ENCODE results near the gene RAB7A. TPM values are rescaled to one million over a fixed set of nuclear protein-coding genes. Genes with fewer than 3 reads are reported as not detected.
A peak's percentile ranks its signal among the peaks of the same experiment; 100 is the strongest.

RAB7A gene
- total RNA-seq: 100 to 1,000 TPM; 141 to 152 TPM
- polyA plus RNA-seq: 100 to 1,000 TPM; 185 to 269 TPM

DNA sequence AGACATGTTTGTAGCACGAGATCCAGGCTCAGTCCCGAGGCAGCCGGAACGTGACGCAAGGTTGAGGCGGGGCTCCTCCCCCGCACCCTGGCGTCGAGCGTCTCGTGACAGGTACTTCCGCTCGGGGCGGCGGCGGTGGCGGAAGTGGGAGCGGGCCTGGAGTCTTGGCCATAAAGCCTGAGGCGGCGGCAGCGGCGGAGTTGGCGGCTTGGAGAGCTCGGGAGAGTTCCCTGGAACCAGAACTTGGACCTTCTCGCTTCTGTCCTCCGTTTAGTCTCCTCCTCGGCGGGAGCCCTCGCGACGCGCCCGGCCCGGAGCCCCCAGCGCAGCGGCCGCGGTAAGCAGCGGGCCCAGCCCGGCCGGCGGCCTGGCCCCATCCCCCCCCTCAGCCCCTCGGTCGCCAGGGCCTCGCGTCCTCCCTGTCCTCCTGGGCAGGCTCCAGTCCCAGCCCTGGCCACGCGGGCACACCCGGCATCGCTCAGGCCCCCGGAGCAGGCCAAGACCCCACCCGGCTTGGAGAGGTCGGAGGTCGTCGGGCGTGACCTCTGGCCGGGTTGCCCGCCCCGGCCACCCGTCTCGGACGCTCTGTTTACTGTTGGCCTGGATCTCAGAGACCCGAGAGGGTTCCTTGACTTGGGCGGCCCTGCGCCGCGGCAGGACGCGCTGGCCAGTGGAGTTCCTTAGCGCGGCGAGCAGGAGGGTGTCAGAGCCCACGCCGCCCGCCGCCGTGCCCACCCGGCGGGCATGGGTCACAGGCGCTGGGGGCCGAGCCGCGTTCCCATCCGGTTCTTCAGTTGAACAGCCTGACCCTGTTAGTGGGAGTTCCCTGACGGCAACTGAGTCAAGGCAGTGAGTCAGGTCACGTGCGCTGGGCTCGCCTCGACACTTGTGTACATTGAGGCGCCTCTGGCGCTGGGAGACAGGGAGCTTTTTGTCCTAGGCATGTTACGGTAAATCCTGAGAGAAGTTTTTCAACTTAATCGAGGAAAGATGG, at the start of gene RAB7A:
Gene RAB7A (plus strand): TSS at position 161 of the 994 bp plus-strand sequence. CDS start 69,185 bp downstream, outside the sequence.
- H3K4me1 ChIP-seq (ENCODE audit: insufficient read depth, low read length): peaks cover 52% of the 10 kb centered on the region
- Mint-ChIP-seq H3K27ac (peak within 1 kb of the TSS; percentile 95 to 98 (median 97)), H3K4me1 (peaks cover 41 to 62% (median 49%) of the 10 kb centered on the region in 4 donors), H3K9me3 (no peaks in the 10 kb centered on the region), H3K36me3 (peaks cover 4 to 22% of the 10 kb centered on the region in 2 donors), H3K4me3 (peak within 1 kb of the TSS; percentile 93 to 100 (median 97)), H3K27me3 (peaks cover 0 to 2% of the 10 kb centered on the region in 2 donors)
- peak within 1 kb of the TSS; percentile 98 for H3K27ac ChIP-seq (ENCODE audit: low read depth, low read length)
- H3K4me3 ChIP-seq (ENCODE audit: low read length in 2 of 2): peak within 1 kb of the TSS; percentile 79 to 86
- no peaks in the 10 kb centered on the region for H3K36me3 ChIP-seq (ENCODE audit: insufficient read depth, low read length)
- H3K27me3 ChIP-seq (ENCODE audit: insufficient read depth, low read length): no peaks in the 10 kb centered on the region
- peak; percentile 96 to 97 (median 96) for DNase-seq
- CTCF ChIA-PET (ENCODE audit: partially characterized antibody): interaction anchor here (1.0 to 2.2 kb wide), 9 partner anchors 12 to 153 kb away, joined by 3 to 20 read pairs (median 6); partner anchors contain the start of gene ACAD9
- intact Hi-C loops (cut with micrococcal nuclease): loop anchor here (1.0 to 5.0 kb wide), 7 partner anchors 45 to 551 kb away; partner anchors contain the start of genes ACAD9, CNBP and HMCES
- no peaks in the 10 kb centered on the region for H3K9me3 ChIP-seq (ENCODE audit: control insufficient read depth in 1 of 2, low read length in 2 of 2)
- POLR2A ChIA-PET (ENCODE audit: partially characterized antibody): interaction anchor here (0.7 to 4.0 kb wide), 13 partner anchors 11 to 153 kb away, joined by 3 to 44 read pairs (median 4); partner anchors contain the start of gene ACAD9

DNA sequence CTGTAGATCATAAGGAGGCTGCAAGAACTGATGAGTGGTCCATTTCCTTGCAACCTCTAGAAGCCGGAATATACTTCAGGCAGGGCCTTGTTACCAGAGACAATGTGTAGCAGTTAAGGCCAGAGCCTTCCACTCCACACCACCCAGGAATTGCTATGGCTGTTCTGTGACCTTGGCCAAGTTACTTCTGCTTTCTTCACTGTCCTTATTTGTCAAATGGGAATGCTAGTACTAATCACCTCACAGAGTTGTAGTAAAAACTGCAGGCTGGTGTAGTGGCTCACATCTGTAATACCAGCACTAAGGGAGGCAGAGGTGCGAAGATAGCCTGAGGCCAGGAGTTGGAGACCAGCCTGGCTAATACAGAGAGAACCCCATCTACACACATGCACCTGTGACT, 46.6 kb upstream of the RAB7A start:
- intact Hi-C loops (cut with micrococcal nuclease): no loop called here
- Histone ChIP-seq H3K9me3 (ENCODE audit: control insufficient read depth in 1 of 2, low read length in 2 of 2) (no peaks in the 10 kb centered on the region), H3K4me1 (ENCODE audit: insufficient read depth, low read length) (peaks cover 29% of the 10 kb centered on the region), H3K4me3 (ENCODE audit: low read length in 2 of 2) (no peak overlapping the region), H3K27ac (ENCODE audit: low read depth, low read length) (no peak overlapping the region), H3K27me3 (ENCODE audit: insufficient read depth, low read length) (no peaks in the 10 kb centered on the region), H3K36me3 (ENCODE audit: insufficient read depth, low read length) (no peaks in the 10 kb centered on the region)
- Mint-ChIP-seq H3K36me3 (peaks cover 0 to 4% of the 10 kb centered on the region in 2 donors), H3K9me3 (no peaks in the 10 kb centered on the region), H3K4me1 (peaks cover 10 to 40% (median 18%) of the 10 kb centered on the region in 4 donors), H3K27me3 (no peaks in the 10 kb centered on the region), H3K4me3 (peak overlapping the region in 6 of 8 donors; percentile 49 to 98 (median 96)), H3K27ac (peak overlapping the region; percentile 21 to 99 (median 56))
- no peak for DNase-seq
- CTCF ChIA-PET (ENCODE audit: partially characterized antibody): interaction anchor here (1.5 to 4.3 kb wide), 9 partner anchors 25 to 245 kb away, joined by 7 to 186 read pairs (median 26); partner anchors contain the start of gene RAB7A
- POLR2A ChIA-PET (ENCODE audit: partially characterized antibody): interaction anchor here (2.3 to 3.2 kb wide), 5 partner anchors 25 to 112 kb away, joined by 25 to 63 read pairs (median 28); no protein-coding TSS in a partner anchor

DNA sequence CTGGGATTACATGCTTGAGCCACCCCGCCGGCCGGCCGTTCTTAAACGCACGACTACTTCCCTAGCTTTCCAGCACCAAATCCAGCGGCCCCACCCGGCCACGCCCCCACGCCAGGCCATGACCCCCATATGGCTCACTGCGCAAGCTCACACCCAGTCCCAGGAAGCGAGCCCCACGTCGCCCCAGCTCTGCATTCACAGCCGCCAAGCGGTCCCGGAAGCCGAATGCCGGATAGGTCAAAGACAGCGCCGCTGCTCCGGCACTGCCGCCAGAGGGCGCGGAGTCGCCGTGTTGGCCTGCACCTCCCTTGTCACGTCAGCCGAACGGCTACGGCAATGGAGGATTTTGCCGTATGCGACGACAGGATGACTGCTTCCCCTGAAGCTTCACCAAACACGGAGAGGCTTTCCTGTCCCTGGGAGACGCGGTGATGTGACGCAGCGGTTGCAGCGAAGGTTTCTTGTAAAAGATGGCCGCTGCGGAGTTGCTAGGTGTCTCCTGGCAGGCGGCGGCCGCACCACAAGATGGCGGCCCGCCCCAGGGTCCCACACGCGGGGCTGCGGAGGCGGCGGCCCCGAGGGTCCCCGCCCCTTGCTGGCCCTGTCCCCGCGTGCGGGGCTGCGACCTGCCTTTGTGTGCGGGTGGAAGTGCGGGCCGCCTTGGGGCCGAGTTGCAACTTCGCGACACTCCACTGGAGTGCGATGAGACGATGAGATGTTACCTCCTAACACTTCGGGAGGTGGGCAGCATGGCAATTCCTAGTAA, 45.2 kb upstream of the RAB7A start:
- H3K36me3 Mint-ChIP-seq: peaks cover 0 to 4% of the 10 kb centered on the region in 2 donors
- CTCF ChIA-PET (ENCODE audit: partially characterized antibody): interaction anchor here (0.6 to 4.3 kb wide), 56 partner anchors 9 to 562 kb away, joined by 3 to 186 read pairs (median 5); partner anchors contain the start of genes ACAD9, RAB43, RAB7A and RPN1
- H3K4me1 ChIP-seq (ENCODE audit: insufficient read depth, low read length): peaks cover 27% of the 10 kb centered on the region
- peak overlapping the region; percentile 87 to 98 (median 97) for H3K4me3 Mint-ChIP-seq
- H3K4me1 Mint-ChIP-seq: peaks cover 15 to 36% (median 19%) of the 10 kb centered on the region in 4 donors
- DNase-seq: peak; percentile 96 to 97 (median 97)
- no peaks in the 10 kb centered on the region for H3K27me3 ChIP-seq (ENCODE audit: insufficient read depth, low read length)
- no peaks in the 10 kb centered on the region for H3K9me3 ChIP-seq (ENCODE audit: control insufficient read depth in 1 of 2, low read length in 2 of 2)
- no peaks in the 10 kb centered on the region for H3K36me3 ChIP-seq (ENCODE audit: insufficient read depth, low read length)
- no peaks in the 10 kb centered on the region for H3K9me3 Mint-ChIP-seq
- peak overlapping the region; percentile 76 to 85 for H3K4me3 ChIP-seq (ENCODE audit: low read length in 2 of 2)
- H3K27me3 Mint-ChIP-seq: no peaks in the 10 kb centered on the region
- intact Hi-C loops (cut with micrococcal nuclease): loop anchor here (1.0 to 2.0 kb wide), 10 partner anchors 18 to 242 kb away; partner anchors contain the start of genes ACAD9, RAB7A and RPN1
- peak overlapping the region; percentile 95 to 99 (median 99) for H3K27ac Mint-ChIP-seq
- POLR2A ChIA-PET (ENCODE audit: partially characterized antibody): interaction anchor here (0.5 to 4.0 kb wide), 50 partner anchors 9 to 1213 kb away, joined by 3 to 78 read pairs (median 4); partner anchors contain the start of genes ACAD9, IFT122, MBD4 and RAB43
- H3K27ac ChIP-seq (ENCODE audit: low read depth, low read length): peak overlapping the region; percentile 89

DNA sequence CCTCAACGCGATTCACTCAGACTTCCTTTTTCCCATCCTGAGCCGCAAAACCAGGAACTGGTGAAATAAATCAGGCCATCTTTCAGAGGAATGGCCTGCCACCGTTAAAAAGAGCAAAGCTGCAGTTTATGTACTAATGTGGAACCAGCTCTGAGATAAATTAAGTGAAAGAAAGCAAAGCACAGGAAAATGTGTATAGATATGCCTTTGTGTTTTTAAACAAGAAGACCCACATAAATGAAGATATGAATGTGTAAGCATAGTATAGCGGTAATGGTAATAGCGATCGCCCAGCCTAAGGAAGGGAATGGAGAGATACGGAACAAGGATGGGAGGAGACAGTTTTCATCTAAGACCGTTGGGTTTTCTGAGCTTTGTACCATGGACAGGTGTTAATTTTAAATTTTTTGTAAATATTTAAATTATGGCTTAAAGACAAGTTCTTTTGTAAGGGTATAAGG, 44.6 kb upstream of the RAB7A start:
- H3K4me1 Mint-ChIP-seq: peaks cover 14 to 35% (median 19%) of the 10 kb centered on the region in 4 donors
- no peaks in the 10 kb centered on the region for H3K27me3 Mint-ChIP-seq
- Histone ChIP-seq H3K4me1 (ENCODE audit: insufficient read depth, low read length) (peaks cover 27% of the 10 kb centered on the region), H3K27ac (ENCODE audit: low read depth, low read length) (peak overlapping the region; percentile 89), H3K4me3 (ENCODE audit: low read length in 2 of 2) (peak overlapping the region; percentile 76 to 85), H3K27me3 (ENCODE audit: insufficient read depth, low read length) (no peaks in the 10 kb centered on the region), H3K9me3 (ENCODE audit: control insufficient read depth in 1 of 2, low read length in 2 of 2) (no peaks in the 10 kb centered on the region), H3K36me3 (ENCODE audit: insufficient read depth, low read length) (no peaks in the 10 kb centered on the region)
- DNase-seq: no peak
- POLR2A ChIA-PET (ENCODE audit: partially characterized antibody): interaction anchor here (0.6 to 4.0 kb wide), 35 partner anchors 8 to 759 kb away, joined by 3 to 78 read pairs (median 6); partner anchors contain the start of genes ACAD9, IFT122, MBD4 and RAB43
- CTCF ChIA-PET (ENCODE audit: partially characterized antibody): interaction anchor here (0.6 to 4.3 kb wide), 33 partner anchors 8 to 439 kb away, joined by 3 to 186 read pairs (median 9); partner anchors contain the start of genes ACAD9, RAB7A and RPN1
- H3K9me3 Mint-ChIP-seq: no peaks in the 10 kb centered on the region
- H3K27ac Mint-ChIP-seq: peak overlapping the region; percentile 95 to 99 (median 99)
- H3K4me3 Mint-ChIP-seq: peak overlapping the region; percentile 87 to 98 (median 96)
- intact Hi-C loops (cut with micrococcal nuclease): loop anchor here (1.0 to 2.0 kb wide), 5 partner anchors 17 to 241 kb away; partner anchors contain the start of genes ACAD9 and RAB7A
- peaks cover 0 to 4% of the 10 kb centered on the region in 2 donors for H3K36me3 Mint-ChIP-seq

DNA sequence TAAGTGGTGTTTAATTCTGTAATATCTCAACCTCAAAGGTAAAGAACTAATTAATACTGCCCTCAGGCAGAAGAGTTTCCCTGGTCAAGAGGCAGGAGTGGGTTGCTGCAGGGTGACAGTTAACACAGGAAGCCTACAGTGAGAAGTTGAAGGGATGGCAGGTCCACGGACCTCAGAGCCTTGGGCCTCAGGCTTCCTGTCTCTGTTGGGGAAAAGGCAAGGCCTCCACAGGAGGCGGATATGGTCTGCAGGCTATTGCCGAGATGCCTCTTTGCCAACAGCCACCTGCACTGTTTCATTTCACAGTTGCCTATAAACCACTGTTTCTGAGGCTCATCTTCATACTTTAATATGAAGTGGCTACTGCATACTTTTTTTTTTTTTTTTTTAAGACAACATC, 42.0 kb upstream of the RAB7A start:
- no peak for DNase-seq
- Mint-ChIP-seq H3K27me3 (no peaks in the 10 kb centered on the region), H3K4me3 (no peak overlapping the region), H3K27ac (peak overlapping the region in 4 of 7 donors; percentile 9 to 68 (median 44)), H3K9me3 (peaks cover 0 to 2% (median 0%) of the 10 kb centered on the region in 8 donors), H3K4me1 (peaks cover 14 to 34% (median 19%) of the 10 kb centered on the region in 4 donors), H3K36me3 (peaks cover 0 to 4% of the 10 kb centered on the region in 2 donors)
- ChIA-PET POLR2A (ENCODE audit: partially characterized antibody) (interaction anchor here (1.2 kb wide), 1 partner anchor 196 kb away, joined by 3 read pairs; no protein-coding TSS in a partner anchor), CTCF (ENCODE audit: partially characterized antibody) (interaction anchor here (0.7 to 2.0 kb wide), 3 partner anchors 111 to 115 kb away, joined by 3 to 10 read pairs (median 4); no protein-coding TSS in a partner anchor)
- Histone ChIP-seq H3K27me3 (ENCODE audit: insufficient read depth, low read length) (no peaks in the 10 kb centered on the region), H3K36me3 (ENCODE audit: insufficient read depth, low read length) (no peaks in the 10 kb centered on the region), H3K4me1 (ENCODE audit: insufficient read depth, low read length) (peaks cover 27% of the 10 kb centered on the region), H3K9me3 (ENCODE audit: control insufficient read depth in 1 of 2, low read length in 2 of 2) (no peaks in the 10 kb centered on the region), H3K4me3 (ENCODE audit: low read length in 2 of 2) (no peak overlapping the region), H3K27ac (ENCODE audit: low read depth, low read length) (no peak overlapping the region)
- intact Hi-C loops (cut with micrococcal nuclease): no loop called here

Measured in CD4-positive, alpha-beta memory T cell (primary cell).